Measurements from ENCODE around the gene COG4.

GRCh38 chr16:70442344-70442743, 81.0 kb downstream of the COG4 start:
- TF ChIP-seq, protein P1, sequence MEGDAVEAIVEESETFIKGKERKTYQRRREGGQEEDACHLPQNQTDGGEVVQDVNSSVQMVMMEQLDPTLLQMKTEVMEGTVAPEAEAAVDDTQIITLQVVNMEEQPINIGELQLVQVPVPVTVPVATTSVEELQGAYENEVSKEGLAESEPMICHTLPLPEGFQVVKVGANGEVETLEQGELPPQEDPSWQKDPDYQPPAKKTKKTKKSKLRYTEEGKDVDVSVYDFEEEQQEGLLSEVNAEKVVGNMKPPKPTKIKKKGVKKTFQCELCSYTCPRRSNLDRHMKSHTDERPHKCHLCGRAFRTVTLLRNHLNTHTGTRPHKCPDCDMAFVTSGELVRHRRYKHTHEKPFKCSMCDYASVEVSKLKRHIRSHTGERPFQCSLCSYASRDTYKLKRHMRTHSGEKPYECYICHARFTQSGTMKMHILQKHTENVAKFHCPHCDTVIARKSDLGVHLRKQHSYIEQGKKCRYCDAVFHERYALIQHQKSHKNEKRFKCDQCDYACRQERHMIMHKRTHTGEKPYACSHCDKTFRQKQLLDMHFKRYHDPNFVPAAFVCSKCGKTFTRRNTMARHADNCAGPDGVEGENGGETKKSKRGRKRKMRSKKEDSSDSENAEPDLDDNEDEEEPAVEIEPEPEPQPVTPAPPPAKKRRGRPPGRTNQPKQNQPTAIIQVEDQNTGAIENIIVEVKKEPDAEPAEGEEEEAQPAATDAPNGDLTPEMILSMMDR (IDR thresholded peaks at IDR 0.05): no peak
- no peak for TF ChIP-seq CHD2 (IDR thresholded peaks at IDR 0.05; ENCODE audit: low read length, partially characterized antibody)
- TF ChIP-seq, protein P2, sequence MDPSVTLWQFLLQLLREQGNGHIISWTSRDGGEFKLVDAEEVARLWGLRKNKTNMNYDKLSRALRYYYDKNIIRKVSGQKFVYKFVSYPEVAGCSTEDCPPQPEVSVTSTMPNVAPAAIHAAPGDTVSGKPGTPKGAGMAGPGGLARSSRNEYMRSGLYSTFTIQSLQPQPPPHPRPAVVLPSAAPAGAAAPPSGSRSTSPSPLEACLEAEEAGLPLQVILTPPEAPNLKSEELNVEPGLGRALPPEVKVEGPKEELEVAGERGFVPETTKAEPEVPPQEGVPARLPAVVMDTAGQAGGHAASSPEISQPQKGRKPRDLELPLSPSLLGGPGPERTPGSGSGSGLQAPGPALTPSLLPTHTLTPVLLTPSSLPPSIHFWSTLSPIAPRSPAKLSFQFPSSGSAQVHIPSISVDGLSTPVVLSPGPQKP (IDR thresholded peaks at IDR 0.05; ENCODE audit: low read depth, low read length): no peak
- no peak for TF ChIP-seq MYC (IDR thresholded peaks at IDR 0.05; ENCODE audit: borderline replicate concordance, low read length)
- no peak for TF ChIP-seq CEBPB (IDR thresholded peaks at IDR 0.05)
- no peak for TF ChIP-seq SMC3 (IDR thresholded peaks at IDR 0.05)
- TF ChIP-seq, protein P3, sequence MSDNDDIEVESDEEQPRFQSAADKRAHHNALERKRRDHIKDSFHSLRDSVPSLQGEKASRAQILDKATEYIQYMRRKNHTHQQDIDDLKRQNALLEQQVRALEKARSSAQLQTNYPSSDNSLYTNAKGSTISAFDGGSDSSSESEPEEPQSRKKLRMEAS (IDR thresholded peaks at IDR 0.05): no peak
- no peak for TF ChIP-seq HDAC2 (IDR thresholded peaks at IDR 0.05)
- TF ChIP-seq POLR2A (IDR thresholded peaks at IDR 0.05; ENCODE audit: low read length): no peak
- TF ChIP-seq ESRRA (IDR thresholded peaks at IDR 0.05; ENCODE audit: borderline replicate concordance, low read length): no peak
- TF ChIP-seq MAFK (IDR thresholded peaks at IDR 0.05; ENCODE audit: partially characterized antibody): no peak
- TF ChIP-seq NPAS2 (CRISPR knock-in tag; IDR thresholded peaks at IDR 0.05; ENCODE audit: borderline replicate concordance): no peak
- no peak for TF ChIP-seq BCL3 (IDR thresholded peaks at IDR 0.05)
- no peak for TF ChIP-seq RFX5 (IDR thresholded peaks at IDR 0.05)

All from A549 (cell line).